Peyer's patch (tissue), 4 donors: ENCODE data around the gene LAMA4. TPM values are rescaled to one million over a fixed set of nuclear protein-coding genes. Genes with fewer than 3 reads are reported as not detected.

Experiments used
- DNase-seq, 3 donors: peaks; one replicate each; pipeline ENCODE4 v3.0.0-alpha.2; 2017 to 2019
- H3K27ac ChIP-seq, 4 donors: fragments of 200-600 bp; sonication (generic); one replicate each; pipeline ENCODE4 v1.5.1; 2016 to 2019
- H3K27me3 ChIP-seq, 2 donors: fragments of 200-600 bp; sonication (generic); one replicate each; pipeline ENCODE4 v1.5.1; 2019
- H3K36me3 ChIP-seq, 3 donors: fragments of 200-600 bp; sonication (generic); one replicate each; pipeline ENCODE4 v1.5.1; 2016 to 2019
- H3K4me1 ChIP-seq, 4 donors: fragments of 200-600 bp; sonication (generic); one replicate each; pipeline ENCODE4 v1.5.1; 2016 to 2019
- H3K4me3 ChIP-seq, 4 donors: fragments of 200-600 bp; sonication (generic); 1 replicate in 3 of 4; 2 replicates in 1 of 4; pipeline ENCODE4 v1.5.1; 2016 to 2019; ENCODE audit warnings: mild to moderate bottlenecking in 1 of 4
- H3K9me3 ChIP-seq, 4 donors: fragments of 200-600 bp; sonication (generic); one replicate each; pipeline ENCODE4 v1.5.1; 2016 to 2019; ENCODE audit warnings: mild to moderate bottlenecking in 1 of 4
- POLR2A ChIP-seq, 2 donors: fragments of 450-650 bp; IDR thresholded peaks; one replicate each; pipeline ENCODE4 v1.5.1; 2017; ENCODE audit warnings: antibody characterized with exemption in 2 of 2, mild to moderate bottlenecking in 2 of 2, moderate library complexity in 2 of 2
- total RNA-seq, 4 donors: library from RNA; depleted of rRNA; stranded (reverse); fragments of >200 nt; gene quantifications; one replicate each; pipeline ENCODE4 v1.1.0, GENCODE V29; 2016
- TF ChIP-seq, protein P1 (sequence below), 6 experiments: fragments of 450-650 bp in 4 of 6; fragments of 200-600 bp in 2 of 6; sonication (generic) in 1 of 6; IDR thresholded peaks; one replicate each; pipeline ENCODE4 v1.5.1; 2017 to 2019; ENCODE audit warnings: antibody characterized with exemption in 6 of 6, mild to moderate bottlenecking in 3 of 6, moderate library complexity in 1 of 6

LAMA4 gene
- total RNA-seq, 4 donors from 2014 or later, result 10.0 to 99.0 (median 28.9) TPM

GRCh38 chr6:112268019-112268418 lies 13.7 kb upstream of the LAMA4 start:
- no peaks in the 10 kb centered on the region for H3K4me1 ChIP-seq
- H3K27ac ChIP-seq, result peak overlapping the region in 1 of 4 donors; percentile 39
- H3K36me3 ChIP-seq, result no peaks in the 10 kb centered on the region
- DNase-seq, result no peak
- no peak for TF ChIP-seq POLR2A (IDR thresholded peaks at IDR 0.05)
- TF ChIP-seq, protein P1, sequence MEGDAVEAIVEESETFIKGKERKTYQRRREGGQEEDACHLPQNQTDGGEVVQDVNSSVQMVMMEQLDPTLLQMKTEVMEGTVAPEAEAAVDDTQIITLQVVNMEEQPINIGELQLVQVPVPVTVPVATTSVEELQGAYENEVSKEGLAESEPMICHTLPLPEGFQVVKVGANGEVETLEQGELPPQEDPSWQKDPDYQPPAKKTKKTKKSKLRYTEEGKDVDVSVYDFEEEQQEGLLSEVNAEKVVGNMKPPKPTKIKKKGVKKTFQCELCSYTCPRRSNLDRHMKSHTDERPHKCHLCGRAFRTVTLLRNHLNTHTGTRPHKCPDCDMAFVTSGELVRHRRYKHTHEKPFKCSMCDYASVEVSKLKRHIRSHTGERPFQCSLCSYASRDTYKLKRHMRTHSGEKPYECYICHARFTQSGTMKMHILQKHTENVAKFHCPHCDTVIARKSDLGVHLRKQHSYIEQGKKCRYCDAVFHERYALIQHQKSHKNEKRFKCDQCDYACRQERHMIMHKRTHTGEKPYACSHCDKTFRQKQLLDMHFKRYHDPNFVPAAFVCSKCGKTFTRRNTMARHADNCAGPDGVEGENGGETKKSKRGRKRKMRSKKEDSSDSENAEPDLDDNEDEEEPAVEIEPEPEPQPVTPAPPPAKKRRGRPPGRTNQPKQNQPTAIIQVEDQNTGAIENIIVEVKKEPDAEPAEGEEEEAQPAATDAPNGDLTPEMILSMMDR (IDR thresholded peaks at IDR 0.05), result no peak
- H3K27me3 ChIP-seq, result no peaks in the 10 kb centered on the region
- H3K9me3 ChIP-seq, result no peaks in the 10 kb centered on the region
- no peak overlapping the region for H3K4me3 ChIP-seq

DNA sequence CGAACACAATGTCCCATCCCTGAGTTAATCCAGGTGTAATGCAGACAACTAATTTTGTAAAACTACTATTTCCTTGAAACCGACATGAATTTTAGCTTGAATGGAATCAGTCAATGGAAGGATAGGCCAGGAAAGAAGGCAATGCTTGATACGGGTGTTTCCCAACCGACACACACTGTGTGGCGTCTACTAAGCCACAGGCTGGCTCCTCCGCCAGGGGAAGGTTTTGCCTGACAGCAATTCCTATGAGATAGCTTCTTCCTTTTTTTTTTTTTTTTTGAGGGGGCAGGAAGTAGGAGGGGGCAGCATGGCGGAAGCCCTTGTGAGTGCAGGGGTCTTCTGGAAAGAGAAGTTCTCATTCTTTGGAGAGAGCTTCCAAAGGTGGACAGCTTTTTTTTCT lies 12.0 kb upstream of the LAMA4 start:
- DNase-seq, result no peak
- H3K36me3 ChIP-seq, result no peaks in the 10 kb centered on the region
- no peak overlapping the region for H3K4me3 ChIP-seq
- TF ChIP-seq, protein P1 (IDR thresholded peaks at IDR 0.05), result no peak
- TF ChIP-seq POLR2A (IDR thresholded peaks at IDR 0.05), result no peak
- H3K27me3 ChIP-seq, result no peaks in the 10 kb centered on the region
- H3K4me1 ChIP-seq, result no peaks in the 10 kb centered on the region
- H3K9me3 ChIP-seq, result no peaks in the 10 kb centered on the region
- H3K27ac ChIP-seq, result no peak overlapping the region

GRCh38 chr6:112259337-112259675 lies 4.9 kb upstream of the LAMA4 start:
- Histone ChIP-seq H3K36me3 (no peaks in the 10 kb centered on the region), H3K4me3 (no peak overlapping the region), H3K4me1 (no peaks in the 10 kb centered on the region), H3K27me3 (no peaks in the 10 kb centered on the region), H3K27ac (no peak overlapping the region), H3K9me3 (no peaks in the 10 kb centered on the region)
- TF ChIP-seq, protein P1 (IDR thresholded peaks at IDR 0.05), result no peak
- no peak for TF ChIP-seq POLR2A (IDR thresholded peaks at IDR 0.05)
- DNase-seq, result no peak

DNA sequence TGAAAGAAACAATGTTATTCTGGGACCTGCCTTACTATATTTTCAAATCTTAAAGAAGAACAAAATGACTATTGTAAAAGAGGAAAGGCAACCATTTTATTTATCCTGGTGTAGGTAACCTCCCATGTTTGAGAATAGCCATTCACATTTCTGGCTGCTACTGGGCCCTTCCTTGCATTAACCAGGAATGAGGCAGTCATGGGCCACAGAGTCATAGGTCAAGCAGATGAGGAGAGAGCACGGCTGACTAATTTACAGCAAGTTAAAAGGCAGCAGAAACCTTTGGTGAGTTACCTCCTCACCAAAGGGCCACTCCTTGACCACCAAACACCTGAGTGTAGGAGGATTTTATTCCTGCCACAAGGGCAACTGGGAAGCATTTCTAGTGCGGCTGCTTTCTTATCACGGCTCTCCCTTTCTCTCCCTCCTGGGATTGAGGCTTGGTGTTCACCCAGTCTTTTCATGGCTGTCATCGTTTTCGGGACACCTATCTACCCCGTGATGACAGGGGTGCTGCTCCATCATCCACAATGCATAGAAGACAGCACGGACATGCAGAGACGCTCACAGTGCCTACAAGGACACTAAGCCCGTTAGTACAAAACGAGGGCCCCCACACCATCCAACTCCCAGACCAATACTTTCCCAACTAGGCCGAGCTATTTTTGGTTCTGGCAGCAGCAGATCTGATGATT lies 4.4 kb upstream of the LAMA4 start:
- Histone ChIP-seq H3K27ac (no peak overlapping the region), H3K9me3 (no peaks in the 10 kb centered on the region), H3K36me3 (no peaks in the 10 kb centered on the region), H3K4me3 (no peak overlapping the region), H3K4me1 (no peaks in the 10 kb centered on the region), H3K27me3 (no peaks in the 10 kb centered on the region)
- TF ChIP-seq, protein P1 (IDR thresholded peaks at IDR 0.05), result no peak
- no peak for TF ChIP-seq POLR2A (IDR thresholded peaks at IDR 0.05)
- DNase-seq, result no peak

- H3K27ac ChIP-seq, result no peak overlapping the region
- no peaks in the 10 kb centered on the region for H3K27me3 ChIP-seq
Measured at GRCh38 chr6:112257178-112257855, 3.0 kb upstream of the LAMA4 start.

More at GRCh38 chr6:112257178-112257855, 3.0 kb upstream of the LAMA4 start:
- Histone ChIP-seq H3K9me3 (no peaks in the 10 kb centered on the region), H3K4me1 (no peaks in the 10 kb centered on the region), H3K36me3 (no peaks in the 10 kb centered on the region), H3K4me3 (no peak overlapping the region)
- no peak for TF ChIP-seq POLR2A (IDR thresholded peaks at IDR 0.05)
- TF ChIP-seq, protein P1 (IDR thresholded peaks at IDR 0.05), result no peak
- no peak for DNase-seq
